Activated T-helper 1 cell treated with Interleukin-2 at 50 U/mL for 16 hours (primary cell): ENCODE data around the gene ABCC5.
"Not testable (repeated sequence)": the region's sequence is repeated elsewhere in the genome, so short reads cannot be mapped to it uniquely, and the experiment has no call there.

Experiments
- DNase-seq: peaks from one replicate; pipeline ENCODE4 v3.0.0-alpha.2; 2020; ENCODE audit warnings: low read depth

Gene ABCC5

DNA sequence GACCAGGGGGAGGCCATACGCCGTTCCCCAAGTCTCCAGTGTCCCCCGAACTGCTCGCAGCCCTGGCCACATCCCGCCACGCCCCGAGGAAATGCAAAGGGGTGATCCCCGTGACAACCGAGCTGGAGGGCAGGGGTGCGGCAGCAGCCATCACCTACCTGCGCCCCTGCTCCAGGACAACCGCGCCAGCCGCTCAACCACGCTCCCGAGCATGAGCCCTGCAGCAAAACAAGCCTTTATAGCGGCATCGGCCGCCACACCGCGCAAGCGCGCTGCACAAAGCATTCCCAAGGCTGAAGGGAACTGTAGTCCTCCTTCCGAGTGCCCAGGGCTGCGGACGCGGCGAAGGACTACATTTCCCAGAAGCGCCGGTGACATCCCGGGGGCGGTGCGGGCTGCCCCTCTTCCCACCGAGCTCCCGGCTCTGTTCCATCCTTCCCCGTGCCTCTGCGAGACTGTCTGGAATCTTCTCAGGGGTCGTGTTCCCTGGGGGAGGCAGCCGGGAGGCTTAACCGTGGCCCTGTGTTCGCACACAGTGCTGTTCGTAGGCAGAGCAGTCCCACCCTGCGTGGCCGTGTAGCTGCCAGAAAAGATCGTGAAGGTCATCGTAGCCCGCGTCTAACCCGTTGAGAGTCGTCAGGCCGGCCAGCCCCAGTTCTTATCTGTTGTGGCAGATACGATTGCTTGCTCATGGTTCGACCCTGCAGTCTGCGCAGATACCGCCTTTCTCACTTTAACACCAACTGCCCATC, at the start of gene ABCC5:
Gene ABCC5 (minus strand): TSS at position 213 of the 752 bp plus-strand sequence. CDS start 3,492 bp downstream, outside the sequence.
- DNase-seq = peak; percentile 68

- no peak for DNase-seq
Measured at GRCh38 chr3:184066211-184066610, 48.5 kb upstream of the ABCC5 start.

- DNase-seq = no peak
Measured at GRCh38 chr3:184062637-184063036, 45.0 kb upstream of the ABCC5 start.

- DNase-seq = no peak
Measured at GRCh38 chr3:184059424-184059823, 41.7 kb upstream of the ABCC5 start.

DNA sequence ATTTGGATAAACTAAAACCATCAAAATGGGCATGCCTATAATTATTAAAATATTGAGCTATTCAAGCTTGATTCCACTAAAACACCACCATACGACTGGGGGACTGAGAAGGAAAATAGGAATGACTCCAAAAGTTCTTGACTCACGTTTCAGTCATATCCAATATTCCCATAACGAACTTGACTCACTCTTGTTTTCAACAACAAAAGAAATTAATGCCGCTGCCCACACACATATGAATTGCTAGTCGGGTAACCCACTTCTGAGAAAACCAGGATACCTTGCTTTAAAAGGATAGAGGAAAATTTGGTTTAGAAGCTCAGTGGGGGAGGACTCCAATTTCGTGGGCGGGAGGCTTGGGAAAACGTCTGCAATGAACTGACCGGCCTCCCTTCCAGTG, 40.3 kb upstream of the ABCC5 start:
- DNase-seq = no peak

DNA sequence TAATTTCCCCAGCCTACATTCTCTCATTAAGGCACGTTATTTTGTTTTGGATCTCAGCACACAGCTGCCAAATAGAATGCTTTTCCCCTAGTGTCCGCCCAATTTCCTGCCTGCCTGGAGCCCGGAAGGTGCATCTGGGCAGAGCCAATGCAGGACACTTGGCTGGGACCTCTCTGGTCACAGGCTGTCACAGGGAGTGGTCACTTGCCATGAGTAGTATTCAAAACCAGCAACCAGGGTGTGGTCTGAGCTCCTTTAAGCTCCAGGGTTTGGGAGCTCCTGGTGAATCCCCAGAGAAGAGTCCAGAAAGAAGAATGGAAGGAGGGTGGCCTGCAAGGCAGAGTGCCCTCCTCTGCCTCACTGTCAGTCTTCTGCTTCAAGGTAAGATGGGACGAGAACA, 35.1 kb upstream of the ABCC5 start, which contains the start of gene HTR3C:
Gene HTR3C (plus strand): TSS at position 281 of the 400 bp plus-strand sequence. CDS start 34 bp downstream, at position 315.
- DNase-seq = no peak

DNA sequence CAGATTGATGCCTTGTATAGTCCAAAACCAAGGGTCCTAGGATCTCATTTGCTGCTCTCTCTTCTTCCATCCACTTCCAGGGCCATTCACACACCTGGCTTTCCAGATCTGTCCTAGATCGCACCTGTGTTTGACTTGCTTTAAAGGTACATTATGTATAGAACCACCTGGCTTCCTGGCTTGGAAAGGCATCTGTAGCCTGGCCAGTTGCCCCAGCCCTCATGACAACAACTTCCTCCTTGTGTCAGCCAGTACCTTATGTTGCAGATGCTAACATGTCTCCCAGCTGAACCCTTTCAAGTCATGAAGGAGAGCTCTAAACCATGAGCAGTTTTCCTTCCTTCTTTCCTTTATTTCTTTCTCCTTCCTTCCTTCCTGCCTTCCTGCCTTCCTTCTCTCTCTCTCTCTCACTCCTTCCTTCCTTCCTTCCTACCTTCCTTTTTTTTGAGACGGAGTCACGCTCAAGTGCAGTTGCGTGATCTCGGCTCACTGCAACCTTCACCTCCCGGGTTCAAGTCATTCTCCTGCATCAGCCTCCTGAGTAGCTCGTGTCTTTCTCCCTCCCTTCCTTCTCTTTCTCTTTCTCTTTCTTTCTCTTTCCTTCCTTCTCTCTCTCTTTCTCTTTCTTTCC, 32.6 kb upstream of the ABCC5 start:
- DNase-seq = no peak

GRCh38 chr3:184045995-184046394, 28.3 kb upstream of the ABCC5 start:
- DNase-seq = no peak

GRCh38 chr3:184042617-184043016, 24.9 kb upstream of the ABCC5 start:
- DNase-seq = no peak

- DNase-seq = no peak
Measured at GRCh38 chr3:184040010-184040409, 22.3 kb upstream of the ABCC5 start.

DNA sequence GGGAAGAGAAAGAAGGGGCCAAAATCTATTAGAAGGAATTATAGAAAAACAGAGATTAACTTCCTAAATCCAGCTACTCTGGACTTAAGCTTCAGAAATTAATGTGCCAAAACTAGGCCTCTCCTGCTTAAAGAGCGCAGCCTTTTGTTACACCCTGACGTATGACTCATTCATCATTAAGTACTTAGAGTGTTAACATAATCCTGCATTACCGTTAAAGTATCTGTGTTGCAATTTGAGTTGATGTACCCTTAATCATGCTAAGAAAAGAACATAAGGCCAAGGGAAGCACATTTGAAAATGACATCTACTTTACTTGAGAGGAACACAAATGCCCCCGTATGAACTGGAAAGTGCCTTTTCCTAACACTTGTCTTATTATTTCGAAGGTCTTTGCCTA, 21.7 kb upstream of the ABCC5 start:
- DNase-seq = no peak

DNA sequence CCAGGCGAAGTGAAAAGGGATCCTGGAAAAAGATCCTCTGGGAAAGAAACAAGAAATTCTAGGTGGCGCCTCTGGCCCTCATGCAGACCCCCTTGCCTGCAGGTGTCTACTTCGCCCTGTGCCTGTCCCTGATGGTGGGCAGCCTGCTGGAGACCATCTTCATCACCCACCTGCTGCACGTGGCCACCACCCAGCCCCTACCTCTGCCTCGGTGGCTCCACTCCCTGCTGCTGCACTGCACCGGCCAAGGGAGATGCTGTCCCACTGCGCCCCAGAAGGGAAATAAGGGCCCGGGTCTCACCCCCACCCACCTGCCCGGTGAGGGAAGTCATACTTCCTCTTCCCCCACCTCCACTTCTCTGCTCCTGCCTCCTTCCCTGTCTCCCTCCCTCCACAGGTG, 20.6 kb upstream of the ABCC5 start:
- DNase-seq = not testable (repeated sequence)

- no peak for DNase-seq
Measured at GRCh38 chr3:184037816-184038215, 20.1 kb upstream of the ABCC5 start.

DNA sequence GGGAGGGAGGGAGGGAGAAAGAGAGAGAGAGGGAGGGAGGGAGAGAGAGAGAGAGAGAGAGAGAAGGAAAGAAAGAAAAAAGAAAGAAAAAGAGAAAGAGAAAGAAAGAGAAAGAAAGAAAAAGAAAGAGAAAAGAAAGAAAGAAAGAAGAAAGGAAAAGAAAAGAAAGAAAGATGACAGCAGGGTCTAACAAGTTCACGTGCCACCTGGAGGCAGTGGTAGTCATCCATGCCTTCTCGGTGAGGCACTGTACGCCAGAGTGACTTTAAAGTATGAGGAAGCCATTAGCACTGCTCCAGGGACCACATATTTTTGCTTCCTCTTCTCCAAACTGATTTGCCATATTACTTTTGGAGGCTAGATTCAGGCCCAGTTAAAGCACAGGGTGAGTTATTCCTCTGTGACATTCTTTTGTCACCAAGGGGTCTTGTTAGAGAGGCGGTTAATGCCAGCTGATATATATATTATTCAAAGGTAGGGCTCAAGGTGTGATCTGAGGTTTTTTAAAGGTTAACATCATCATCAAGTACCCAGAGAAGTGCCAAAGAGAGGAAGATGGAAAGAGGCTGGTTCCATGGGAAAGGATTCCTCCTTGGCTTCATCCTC, 13.6 kb upstream of the ABCC5 start, which contains the start of gene HTR3D:
Gene HTR3D (plus strand): TSS at position 556 of the 606 bp plus-strand sequence. CDS start 0 bp downstream, at position 556.
- DNase-seq = no peak

GRCh38 chr3:184030536-184030935, 12.9 kb upstream of the ABCC5 start:
- no peak for DNase-seq

GRCh38 chr3:184029443-184029842, 11.8 kb upstream of the ABCC5 start:
- DNase-seq = no peak

GRCh38 chr3:184028275-184028890, 10.7 kb upstream of the ABCC5 start:
- DNase-seq = not testable (repeated sequence)

GRCh38 chr3:184025256-184025655, 7.6 kb upstream of the ABCC5 start:
- not testable (repeated sequence) for DNase-seq

DNA sequence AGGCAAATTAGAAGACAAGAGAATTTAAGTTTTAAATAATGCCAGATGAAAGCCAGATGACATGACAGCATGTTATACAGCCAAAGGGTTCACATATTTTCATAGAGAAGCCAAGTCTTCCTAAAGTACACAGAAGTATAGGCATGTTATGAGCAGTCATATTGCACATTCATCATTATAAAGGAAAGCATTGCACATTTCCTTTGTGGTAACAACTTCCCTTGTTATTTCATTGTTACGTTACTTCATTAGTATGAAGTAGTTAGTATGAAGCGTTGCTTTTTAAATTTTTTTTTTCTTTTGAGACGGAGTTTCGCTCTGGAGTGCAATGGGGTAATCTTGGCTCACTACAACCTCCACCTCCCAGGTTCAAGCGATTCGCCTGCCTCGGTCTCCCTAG, 4.6 kb upstream of the ABCC5 start:
- no peak for DNase-seq

- no peak for DNase-seq
Measured at GRCh38 chr3:184018424-184018973, 815 bp upstream of the ABCC5 start.

DNA sequence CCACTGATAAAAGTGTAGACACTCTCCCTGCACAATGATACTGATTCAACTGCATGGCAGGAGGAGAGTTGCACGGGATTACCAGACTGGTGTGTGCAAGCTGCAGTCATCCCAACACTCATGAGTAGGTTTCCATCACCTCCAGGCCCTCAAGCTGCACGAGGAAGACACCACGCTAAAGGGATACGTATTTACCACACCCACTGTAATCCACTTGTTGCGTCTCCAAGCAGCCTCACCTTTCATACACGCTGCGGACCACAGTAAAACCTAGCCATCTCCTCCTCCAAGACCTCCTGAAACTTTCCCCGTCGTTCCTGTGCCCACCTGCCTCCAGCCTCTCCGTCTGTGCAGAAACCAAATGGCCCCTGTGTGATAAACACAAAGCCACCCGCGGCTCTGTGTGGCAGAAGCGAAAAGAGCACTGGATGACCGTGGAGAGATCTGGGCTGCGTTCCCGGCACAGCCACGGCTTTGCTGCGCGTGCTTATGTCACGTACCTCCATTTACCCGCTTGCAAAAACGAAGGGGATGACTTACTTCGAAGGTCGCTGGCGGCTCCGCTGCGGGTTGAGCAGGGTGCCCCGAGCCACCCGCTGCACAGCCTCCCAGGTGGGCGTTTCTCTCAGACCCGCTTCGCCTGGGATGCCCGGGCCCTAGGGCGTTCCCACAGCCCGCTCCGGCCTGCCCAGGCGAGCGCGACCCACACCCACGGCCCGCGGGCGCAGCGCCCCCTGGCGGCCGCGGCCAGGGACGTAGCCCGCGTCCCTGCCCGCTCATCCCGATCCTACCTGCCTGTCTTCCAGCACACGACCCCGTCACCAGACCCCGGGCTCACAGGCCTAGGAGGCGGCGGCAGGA, 643 bp downstream of the ABCC5 start:
- DNase-seq = peak; percentile 22
